NT2/D1 (cell line): ENCODE measurements around the gene WWTR1.

ENCODE experiments used
- YY1 ChIP-seq: IDR thresholded peaks from 2 replicates; pipeline ENCODE4 v1.6.1; 2011; ENCODE audit not compliant: insufficient read length, insufficient read depth
- ZNF274 ChIP-seq: IDR thresholded peaks from 2 replicates; pipeline ENCODE4 v1.6.1; 2011; ENCODE audit warnings: mild to moderate bottlenecking, low read depth, low read length

GRCh38 chr3:149701977-149702350, 44.1 kb upstream of the WWTR1 start:
- TF ChIP-seq ZNF274 (no peak), YY1 (no peak)
